HG03342 (cell line): Measurements from ENCODE around the gene LDHA.
A peak's percentile ranks its signal among the peaks of the same experiment; 100 is the strongest.

Experiments used
- ATAC-seq: cut with Tn5 transposase; IDR thresholded peaks from one replicate; pipeline ENCODE4 v1.9.1; 2021; ENCODE audit warnings: mild to moderate bottlenecking, moderate library complexity; ENCODE audit not compliant: unreplicated experiment

Gene LDHA

GRCh38 chr11:18394275-18394927 is at the start of gene LDHA:
LDHA (plus strand) TSS chr11:18394563; CDS start chr11:18396843, 2,280 bp downstream.
- peak; percentile 71 for ATAC-seq

- no peak for ATAC-seq
These were observed 46.8 kb upstream of the LDHA start for GRCh38 chr11:18347471-18348125.

GRCh38 chr11:18352581-18352980 is 41.8 kb upstream of the LDHA start:
- no peak for ATAC-seq

- no peak for ATAC-seq
These were observed 35.7 kb upstream of the LDHA start for GRCh38 chr11:18358646-18359045.

GRCh38 chr11:18361154-18361553 is 33.2 kb upstream of the LDHA start:
- ATAC-seq = no peak

GRCh38 chr11:18364495-18365073 is 29.8 kb upstream of the LDHA start:
- no peak for ATAC-seq

GRCh38 chr11:18365741-18366140 is 28.6 kb upstream of the LDHA start:
- no peak for ATAC-seq

GRCh38 chr11:18366286-18366685 is 28.1 kb upstream of the LDHA start:
- ATAC-seq = no peak

GRCh38 chr11:18367431-18367830 is 26.9 kb upstream of the LDHA start:
- ATAC-seq = no peak

- no peak for ATAC-seq
These were observed 26.1 kb upstream of the LDHA start for GRCh38 chr11:18368221-18368620.

GRCh38 chr11:18369398-18369797 is 25.0 kb upstream of the LDHA start:
- no peak for ATAC-seq

GRCh38 chr11:18371279-18371678 is 23.1 kb upstream of the LDHA start:
- no peak for ATAC-seq

GRCh38 chr11:18372201-18372600 is 22.2 kb upstream of the LDHA start:
- no peak for ATAC-seq

GRCh38 chr11:18374956-18375355 is 19.4 kb upstream of the LDHA start:
- no peak for ATAC-seq

- no peak for ATAC-seq
These were observed 18.4 kb upstream of the LDHA start for GRCh38 chr11:18375941-18376340.

GRCh38 chr11:18379201-18379600 is 15.2 kb upstream of the LDHA start:
- ATAC-seq = no peak

- peak; percentile 79 for ATAC-seq
These were observed 10.8 kb upstream of the LDHA start for GRCh38 chr11:18383388-18384156.

- peak; percentile 65 for ATAC-seq
These were observed 10.2 kb upstream of the LDHA start for GRCh38 chr11:18384157-18384641.

GRCh38 chr11:18390088-18390487 is 4.3 kb upstream of the LDHA start:
- ATAC-seq = no peak

- no peak for ATAC-seq
These were observed 1.7 kb upstream of the LDHA start for GRCh38 chr11:18392434-18393321.
